D721Med (cell line): ENCODE results near the gene SEC22C.
A peak's percentile ranks its signal among the peaks of the same experiment; 100 is the strongest.
"Not testable (repeated sequence)": the region's sequence is repeated elsewhere in the genome, so short reads cannot be mapped to it uniquely, and the experiment has no call there.

Source experiments
- DNase-seq: peaks from one replicate; pipeline ENCODE4 v3.0.0; 2011; ENCODE audit warnings: low spot score; ENCODE audit not compliant: insufficient read length
- FAIRE-seq: peaks from 2 replicates; lab custom pipeline; 2011; peaks lifted over from hg19 to GRCh38; lab: Jason Lieb, UNC
- CTCF ChIP-seq: IDR thresholded peaks from 2 replicates; pipeline ENCODE4 v1.5.1; 2012; ENCODE audit warnings: mild to moderate bottlenecking, control low read depth; ENCODE audit not compliant: insufficient read depth; ENCODE audit errors: missing control alignments

SEC22C gene

DNA sequence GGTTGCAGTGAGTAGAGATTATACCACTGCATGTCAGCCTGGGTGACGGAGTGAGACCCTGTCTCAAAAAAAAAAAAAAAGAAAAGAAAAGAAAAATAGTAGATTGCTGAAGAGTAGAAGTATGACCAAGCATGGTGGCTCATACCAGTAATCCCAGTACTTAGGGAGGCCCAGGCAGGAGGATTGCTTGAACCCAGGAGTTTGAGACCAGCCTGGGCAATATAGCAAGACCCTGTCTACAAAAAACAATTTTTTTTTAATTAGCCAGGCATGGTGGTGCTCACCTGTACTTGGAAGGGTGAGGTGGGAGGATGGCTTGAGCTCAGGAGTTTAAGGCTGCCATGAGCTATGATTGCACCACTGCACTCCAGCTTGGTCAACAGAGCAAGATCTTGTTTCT, 21.2 kb upstream of the SEC22C start:
- no peak for FAIRE-seq
- DNase-seq: no peak
- no peak for TF ChIP-seq CTCF

DNA sequence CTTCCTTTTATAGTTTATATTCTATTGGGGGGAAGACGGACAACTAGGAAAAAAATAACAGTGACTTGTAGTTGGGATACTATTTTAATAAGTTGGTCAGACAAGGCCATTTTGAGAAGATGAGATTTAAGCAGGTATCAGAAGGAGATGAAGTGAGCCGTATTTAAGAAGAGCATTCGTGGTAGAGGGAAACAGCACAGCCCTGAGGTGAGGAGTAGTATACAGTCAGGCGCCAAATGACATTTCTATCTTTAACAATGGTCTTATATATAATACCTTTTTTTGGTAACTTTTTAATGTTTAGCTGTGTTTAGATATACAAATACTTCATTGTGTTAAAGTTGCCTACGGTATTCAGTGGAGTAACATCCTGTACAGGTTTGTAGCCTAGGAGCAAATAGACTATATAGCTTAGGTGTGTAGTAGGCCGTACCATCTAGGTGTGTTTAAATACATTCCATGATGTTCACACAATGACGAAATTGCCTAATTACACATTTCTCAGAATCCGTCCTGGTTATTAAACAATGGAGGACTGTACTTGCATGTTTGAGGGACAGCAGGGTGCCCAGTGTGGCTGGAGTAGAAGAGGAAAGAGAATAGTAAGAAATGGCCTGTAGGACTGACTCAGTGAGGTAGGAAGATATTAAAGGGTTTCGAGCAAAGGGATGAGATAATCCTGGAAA, 20.3 kb upstream of the SEC22C start:
- FAIRE-seq (no peak), DNase-seq (no peak)
- peak; percentile 1 for TF ChIP-seq CTCF

- TF ChIP-seq CTCF: no peak
- no peak for DNase-seq
- FAIRE-seq: no peak
These were observed 19.4 kb upstream of the SEC22C start for GRCh38 chr3:42600958-42601675.

- TF ChIP-seq CTCF: no peak
- FAIRE-seq: peak; percentile 11
These were observed 18.6 kb upstream of the SEC22C start, which contains the start of gene NKTR for GRCh38 chr3:42600111-42600957. NKTR (plus strand) TSS chr3:42600686; CDS start chr3:42601007, 321 bp downstream.

DNA sequence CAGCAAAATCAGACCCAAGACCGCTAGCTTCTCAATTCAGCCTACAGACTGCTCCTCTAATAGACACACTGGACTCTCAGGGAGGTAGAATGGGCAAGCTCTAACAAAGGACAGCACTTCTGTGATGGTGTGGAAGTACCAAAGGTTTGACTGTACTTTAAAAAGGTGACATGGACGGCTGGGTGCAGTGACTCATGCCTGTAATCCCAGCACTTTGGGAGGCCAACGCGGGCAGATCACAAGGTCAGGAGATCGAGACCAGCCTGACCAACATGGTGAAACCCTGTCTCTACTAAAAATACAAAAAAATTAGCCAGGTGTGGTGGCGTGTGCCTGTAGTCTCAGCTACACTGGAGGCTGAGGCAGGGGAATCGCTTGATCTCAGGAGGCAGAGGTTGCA, 15.3 kb upstream of the SEC22C start:
- FAIRE-seq, DNase-seq: not testable (repeated sequence)

More at GRCh38 chr3:42600111-42600957, 18.6 kb upstream of the SEC22C start, which contains the start of gene NKTR:
- peak; percentile 53 for DNase-seq

DNA sequence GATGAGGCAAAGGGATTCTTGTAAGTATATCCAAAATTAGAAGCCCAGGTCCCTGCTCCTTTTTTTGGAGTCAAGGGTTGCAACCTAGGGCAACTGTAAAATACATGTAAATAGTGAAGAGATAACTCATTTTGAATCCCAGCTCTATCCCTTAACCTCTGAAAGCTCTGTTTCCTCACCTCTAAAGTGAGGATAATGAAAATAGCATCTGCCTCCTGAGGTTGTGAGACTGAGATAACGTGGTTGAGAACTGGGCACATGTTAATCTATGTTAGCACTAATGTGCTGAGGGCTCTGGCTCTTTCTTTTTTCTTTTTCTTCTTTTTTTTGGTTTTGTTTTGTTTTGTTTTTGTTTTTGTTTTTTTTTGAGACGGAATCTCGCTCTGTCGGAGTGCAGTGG, 13.9 kb upstream of the SEC22C start:
- no peak for TF ChIP-seq CTCF
- no peak for DNase-seq
- FAIRE-seq: no peak

DNA sequence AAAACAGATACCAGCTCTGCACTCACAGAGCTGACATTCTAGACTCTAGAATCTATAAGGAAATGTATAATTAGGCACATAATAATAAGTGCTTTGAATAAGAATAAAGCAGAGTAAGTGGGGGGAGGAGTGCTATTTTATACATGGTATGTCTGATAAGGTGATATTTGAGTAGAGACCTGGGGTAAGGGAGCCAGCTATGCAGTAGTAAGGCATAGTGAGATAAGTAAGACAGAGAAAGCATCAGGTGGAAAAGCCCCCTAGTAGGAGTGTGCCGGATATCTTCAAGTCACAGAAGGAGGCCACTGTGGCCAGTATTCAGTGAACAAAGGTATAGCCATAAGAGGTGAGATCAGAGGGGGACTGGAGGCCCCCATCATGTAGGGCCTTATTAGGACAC, 11.9 kb upstream of the SEC22C start:
- DNase-seq: no peak
- TF ChIP-seq CTCF: no peak
- no peak for FAIRE-seq
